Lower lobe of right lung (tissue), 2 donors: ENCODE results near the gene HADHB. TPM values are rescaled to one million over a fixed set of nuclear protein-coding genes. Genes with fewer than 3 reads are reported as not detected.

Experiments
- ATAC-seq, 2 donors: fragments of 200-7000 bp; cut with Tn5 transposase; one replicate each; pipeline ENCODE4 v1.9.1; 2020 to 2022; ENCODE audit warnings: mild to moderate bottlenecking in 2 of 2, moderate library complexity in 2 of 2
- DNase-seq: peaks from one replicate; pipeline ENCODE4 v3.0.0-alpha.2; 2020
- H3K27ac ChIP-seq: fragments of 200-600 bp; one replicate; pipeline ENCODE4 v1.8.0; 2022
- H3K27me3 ChIP-seq: fragments of 200-600 bp; one replicate; pipeline ENCODE4 v1.8.0; 2022; ENCODE audit warnings: low read depth
- H3K36me3 ChIP-seq: fragments of 200-600 bp; one replicate; pipeline ENCODE4 v1.8.0; 2022; ENCODE audit warnings: mild to moderate bottlenecking
- H3K4me1 ChIP-seq: fragments of 200-600 bp; one replicate; pipeline ENCODE4 v1.8.0; 2022
- H3K4me3 ChIP-seq: fragments of 200-600 bp; one replicate; pipeline ENCODE4 v1.8.0; 2022; ENCODE audit warnings: mild to moderate bottlenecking
- H3K9me3 ChIP-seq: fragments of 200-600 bp; one replicate; pipeline ENCODE4 v1.8.0; 2022
- intact Hi-C: fragments of 100-400 bp; cut with DNase I; formaldehyde crosslinking; loops from one replicate; pipeline ENCODE4 v1.11.0; 2022
- total RNA-seq: library from RNA; stranded (reverse); fragmentation: NEBNext Ultra II Directional; extraction: Animal tissue kit (Norgen Biotek cat#: 25700); gene quantifications from one replicate; pipeline ENCODE4 v1.2.1, GENCODE V29; 2021
- TF ChIP-seq, protein P1 (sequence below): fragments of 200-600 bp; IDR thresholded peaks from one replicate; pipeline ENCODE4 v1.8.0; 2022; ENCODE audit warnings: antibody characterized with exemption, mild to moderate bottlenecking
- donor health status: DM: no; HTN: yes; CAD: no; lungs with severe emphysema.

The HADHB gene
- total RNA-seq, 1 donor from 2014 or later: 119 TPM

DNA sequence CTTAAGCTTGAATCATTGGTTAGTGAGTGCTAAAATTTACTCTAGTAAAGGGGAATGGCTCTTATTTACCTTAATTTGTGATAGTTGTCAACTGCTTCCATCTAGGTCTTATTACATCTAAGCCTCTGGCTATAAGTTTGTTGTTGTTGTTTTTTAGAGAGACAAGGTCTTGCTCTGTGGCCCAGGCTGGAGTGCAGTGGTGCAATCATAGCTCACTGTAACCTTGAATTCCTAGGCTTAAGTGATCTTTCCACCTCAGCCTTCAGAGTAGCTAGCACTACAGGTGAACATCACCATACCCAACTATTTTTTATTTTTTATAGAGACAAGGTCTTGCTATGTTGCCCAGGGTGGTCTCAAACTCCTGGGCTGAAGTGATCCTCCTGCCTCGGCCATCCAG, 6.9 kb upstream of the HADHB start:
- H3K4me3 ChIP-seq: no peak overlapping the region
- ATAC-seq (no peak), DNase-seq (no peak)
- H3K27ac ChIP-seq: no peak overlapping the region
- TF ChIP-seq, protein P1, sequence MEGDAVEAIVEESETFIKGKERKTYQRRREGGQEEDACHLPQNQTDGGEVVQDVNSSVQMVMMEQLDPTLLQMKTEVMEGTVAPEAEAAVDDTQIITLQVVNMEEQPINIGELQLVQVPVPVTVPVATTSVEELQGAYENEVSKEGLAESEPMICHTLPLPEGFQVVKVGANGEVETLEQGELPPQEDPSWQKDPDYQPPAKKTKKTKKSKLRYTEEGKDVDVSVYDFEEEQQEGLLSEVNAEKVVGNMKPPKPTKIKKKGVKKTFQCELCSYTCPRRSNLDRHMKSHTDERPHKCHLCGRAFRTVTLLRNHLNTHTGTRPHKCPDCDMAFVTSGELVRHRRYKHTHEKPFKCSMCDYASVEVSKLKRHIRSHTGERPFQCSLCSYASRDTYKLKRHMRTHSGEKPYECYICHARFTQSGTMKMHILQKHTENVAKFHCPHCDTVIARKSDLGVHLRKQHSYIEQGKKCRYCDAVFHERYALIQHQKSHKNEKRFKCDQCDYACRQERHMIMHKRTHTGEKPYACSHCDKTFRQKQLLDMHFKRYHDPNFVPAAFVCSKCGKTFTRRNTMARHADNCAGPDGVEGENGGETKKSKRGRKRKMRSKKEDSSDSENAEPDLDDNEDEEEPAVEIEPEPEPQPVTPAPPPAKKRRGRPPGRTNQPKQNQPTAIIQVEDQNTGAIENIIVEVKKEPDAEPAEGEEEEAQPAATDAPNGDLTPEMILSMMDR: no peak
- peaks cover 46% of the 10 kb centered on the region for H3K4me1 ChIP-seq
- intact Hi-C loops: no loop called here
- peaks cover 58% of the 10 kb centered on the region for H3K36me3 ChIP-seq
- no peaks in the 10 kb centered on the region for H3K9me3 ChIP-seq
- H3K27me3 ChIP-seq: no peaks in the 10 kb centered on the region

DNA sequence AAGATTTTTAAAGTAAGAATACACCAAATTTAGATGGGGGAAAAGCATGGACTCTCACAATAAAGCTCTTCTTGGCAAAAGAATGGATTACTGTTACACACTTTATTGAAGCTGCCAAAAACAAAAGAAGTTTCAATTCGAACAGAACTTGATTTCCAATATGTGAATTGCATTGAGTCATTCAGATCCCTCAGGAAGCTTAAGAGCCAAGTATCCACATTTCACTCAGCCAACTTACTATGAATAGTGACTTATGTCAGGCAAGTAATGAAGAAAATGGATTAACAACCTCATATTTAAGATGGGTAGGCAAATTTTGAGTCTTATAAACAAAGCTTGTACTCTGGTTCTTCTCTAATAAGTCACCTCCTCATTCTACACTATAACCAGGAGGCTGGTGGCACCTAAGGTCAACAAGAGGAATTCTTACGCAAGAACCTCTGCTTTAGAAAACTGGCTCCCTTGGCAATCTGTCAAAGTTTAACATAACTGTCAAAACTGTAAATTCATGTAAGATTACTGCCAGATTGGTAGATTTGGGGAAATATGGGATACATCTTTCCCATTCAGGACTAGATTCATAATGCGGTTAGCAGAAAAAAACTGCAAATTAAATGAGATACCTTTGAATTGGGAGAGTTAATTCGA, 6.3 kb upstream of the HADHB start:
- Histone ChIP-seq H3K4me1 (peaks cover 49% of the 10 kb centered on the region), H3K9me3 (no peaks in the 10 kb centered on the region), H3K36me3 (peaks cover 53% of the 10 kb centered on the region), H3K27me3 (no peaks in the 10 kb centered on the region), H3K4me3 (no peak overlapping the region), H3K27ac (no peak overlapping the region)
- DNase-seq (no peak), ATAC-seq (peak in 1 of 2 donors; percentile 47)
- intact Hi-C loops: no loop called here
- TF ChIP-seq, protein P1: no peak

- Histone ChIP-seq H3K27ac (no peak overlapping the region), H3K4me3 (no peak overlapping the region), H3K4me1 (peaks cover 67% of the 10 kb centered on the region), H3K36me3 (peaks cover 19% of the 10 kb centered on the region), H3K27me3 (no peaks in the 10 kb centered on the region), H3K9me3 (no peaks in the 10 kb centered on the region)
- intact Hi-C loops: no loop called here
- DNase-seq (no peak), ATAC-seq (no peak)
- TF ChIP-seq, protein P1: no peak
Measured at GRCh38 chr2:26241928-26242436, 2.8 kb upstream of the HADHB start.

- DNase-seq: no peak
- no peaks in the 10 kb centered on the region for H3K9me3 ChIP-seq
- peak overlapping the region; percentile 96 for H3K27ac ChIP-seq
- H3K4me1 ChIP-seq: peaks cover 66% of the 10 kb centered on the region
- peak overlapping the region; percentile 89 for H3K4me3 ChIP-seq
- TF ChIP-seq, protein P1: no peak
- peak in 1 of 2 donors; percentile 2 for ATAC-seq
- H3K36me3 ChIP-seq: peaks cover 1% of the 10 kb centered on the region
- no peaks in the 10 kb centered on the region for H3K27me3 ChIP-seq
- intact Hi-C loops: no loop called here
Measured at GRCh38 chr2:26243470-26244308, 1.1 kb upstream of the HADHB start.

- Histone ChIP-seq H3K27ac (peak overlapping the region; percentile 96), H3K27me3 (no peaks in the 10 kb centered on the region), H3K4me3 (peak overlapping the region; percentile 89), H3K9me3 (no peaks in the 10 kb centered on the region), H3K4me1 (peaks cover 50% of the 10 kb centered on the region), H3K36me3 (no peaks in the 10 kb centered on the region)
- ATAC-seq: peak; percentile 55 to 66
- intact Hi-C loops: no loop called here
- peak; percentile 60 for DNase-seq
- TF ChIP-seq, protein P1: no peak
Measured at GRCh38 chr2:26245231-26245732, 543 bp downstream of the HADHB start.
